WTC11 (cell line): ENCODE results near the gene ZNF593OS. TPM values are rescaled to one million over a fixed set of nuclear protein-coding genes. Genes with fewer than 3 reads are reported as not detected.

Experiments
- ATAC-seq: fragments of 200-7000 bp; cut with Tn5 transposase; 2 replicates; pipeline ENCODE4 v1.10.0; 2021; ENCODE audit warnings: mild to moderate bottlenecking, moderate library complexity
- CTCF ChIA-PET: fragments of 300-600 bp; sonication (Branson Sonifier 250); formaldehyde crosslinking; loops from one replicate; lab custom pipeline; 2021; ENCODE audit warnings: antibody characterized with exemption; lab: Charles Lee
- POLR2A ChIA-PET: fragments of 350-600 bp; sonication (Branson Sonifier 250); formaldehyde crosslinking; loops from one replicate; lab custom pipeline; 2021; ENCODE audit warnings: antibody characterized with exemption; lab: Charles Lee
- DNase-seq: peaks from one replicate; pipeline ENCODE4 v3.0.0; 2021; ENCODE audit warnings: low spot score
- H3K27ac Mint-ChIP-seq: 2 replicates; pipeline ENCODE4 v1.8.0; 2021; ENCODE audit warnings: mixed read lengths
- H3K27me3 Mint-ChIP-seq: 2 replicates; pipeline ENCODE4 v1.8.0; 2021; ENCODE audit warnings: low read depth, mild to moderate bottlenecking, moderate library complexity, mixed read lengths
- H3K36me3 Mint-ChIP-seq: 2 replicates; pipeline ENCODE4 v1.8.0; 2021; ENCODE audit warnings: mixed read lengths
- H3K4me1 Mint-ChIP-seq: 2 replicates; pipeline ENCODE4 v1.8.0; 2022; ENCODE audit warnings: mixed read lengths
- H3K4me3 Mint-ChIP-seq: 2 replicates; pipeline ENCODE4 v1.8.0; 2021; ENCODE audit warnings: mild to moderate bottlenecking, moderate library complexity, mixed read lengths
- H3K9me3 Mint-ChIP-seq: 2 replicates; pipeline ENCODE4 v1.8.0; 2021; ENCODE audit warnings: mixed read lengths
- CBFB ChIP-seq: sonication (generic); formaldehyde crosslinking; IDR thresholded peaks from 2 replicates; pipeline ENCODE4 v1.8.1; 2022; ENCODE audit warnings: mild to moderate bottlenecking, low read depth, missing genetic modification reagents
- FOXJ3 ChIP-seq: sonication (generic); formaldehyde crosslinking; IDR thresholded peaks from 2 replicates; pipeline ENCODE4 v1.9.0; 2021; ENCODE audit warnings: missing genetic modification reagents, mild to moderate bottlenecking, borderline replicate concordance
- FOXP1 ChIP-seq: sonication (generic); formaldehyde crosslinking; IDR thresholded peaks from 2 replicates; pipeline ENCODE4 v1.8.0; 2022; ENCODE audit warnings: missing genetic modification reagents, mild to moderate bottlenecking, moderate library complexity, borderline replicate concordance
- SP1 ChIP-seq: sonication (generic); formaldehyde crosslinking; conservative IDR thresholded peaks from 2 replicates; pipeline ENCODE4 v1.8.1; 2022; ENCODE audit warnings: missing genetic modification reagents
- ZNF416 ChIP-seq: fragments of 250-450 bp; sonication (Bioruptor Pico); IDR thresholded peaks from 2 replicates; pipeline ENCODE4 v1.9.0; 2021; ENCODE audit warnings: mild to moderate bottlenecking, inconsistent platforms
- ZNF423 ChIP-seq: fragments of 250-450 bp; sonication (Bioruptor Pico); IDR thresholded peaks from 2 replicates; pipeline ENCODE4 v2.1.2; 2022; ENCODE audit warnings: mild to moderate bottlenecking, moderate library complexity
- total RNA-seq: library from RNA; stranded (reverse); gene quantifications from 3 replicates; pipeline ENCODE4 v1.2.3, GENCODE V29; 2021
- TF ChIP-seq, protein P1 (sequence below): sonication (generic); formaldehyde crosslinking; IDR thresholded peaks from 2 replicates; pipeline ENCODE4 v1.8.0; 2022; ENCODE audit warnings: mild to moderate bottlenecking, missing genetic modification reagents
- TF ChIP-seq, protein P2 (sequence below): sonication (generic); formaldehyde crosslinking; IDR thresholded peaks from 2 replicates; pipeline ENCODE4 v1.8.1; 2022; ENCODE audit warnings: mild to moderate bottlenecking, missing genetic modification reagents, moderate library complexity, borderline replicate concordance
- TF ChIP-seq, protein P3 (sequence below): fragments of 250-450 bp; sonication (Bioruptor Pico); IDR thresholded peaks from 2 replicates; pipeline ENCODE4 v1.9.0; 2021; ENCODE audit warnings: mild to moderate bottlenecking, borderline replicate concordance
- TF ChIP-seq, protein P4 (sequence below): sonication (generic); formaldehyde crosslinking; IDR thresholded peaks from 2 replicates; pipeline ENCODE4 v1.8.1; 2023; ENCODE audit warnings: mild to moderate bottlenecking, missing genetic modification reagents, borderline replicate concordance
- TF ChIP-seq, protein P5 (sequence below): fragments of 250-450 bp; sonication (Bioruptor Pico); IDR thresholded peaks from 2 replicates; pipeline ENCODE4 v1.9.0; 2021; ENCODE audit warnings: mild to moderate bottlenecking
- TF ChIP-seq, protein P6 (sequence below): sonication (generic); formaldehyde crosslinking; IDR thresholded peaks from 2 replicates; pipeline ENCODE4 v1.8.1; 2022; ENCODE audit warnings: missing genetic modification reagents, borderline replicate concordance
- TF ChIP-seq, protein P7 (sequence below): sonication (generic); formaldehyde crosslinking; IDR thresholded peaks from 2 replicates; pipeline ENCODE4 v1.8.1; 2022; ENCODE audit warnings: low read depth, missing genetic modification reagents, borderline replicate concordance

The ZNF593OS gene
- total RNA-seq, 1 experiment from 2014 or later, result not detected

DNA sequence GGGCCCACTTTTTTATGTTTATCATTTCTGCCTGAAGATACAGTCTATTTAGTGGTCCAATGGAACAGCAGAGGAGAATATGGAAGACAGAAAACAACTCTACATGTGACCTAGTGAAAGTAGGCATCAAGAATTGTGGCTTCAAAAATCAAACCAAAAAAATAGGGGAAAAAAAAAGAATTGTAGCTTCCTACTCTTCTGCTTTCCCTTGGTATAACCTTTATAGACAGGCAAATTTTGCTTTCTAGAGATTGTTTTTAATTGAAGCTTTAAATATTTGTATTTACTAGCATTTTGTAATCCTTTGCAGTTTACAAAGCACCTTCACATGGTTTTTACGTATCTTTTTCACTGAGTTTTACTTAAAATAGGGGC, 45.7 kb downstream of the ZNF593OS start (continued):
- TF ChIP-seq, protein P1, sequence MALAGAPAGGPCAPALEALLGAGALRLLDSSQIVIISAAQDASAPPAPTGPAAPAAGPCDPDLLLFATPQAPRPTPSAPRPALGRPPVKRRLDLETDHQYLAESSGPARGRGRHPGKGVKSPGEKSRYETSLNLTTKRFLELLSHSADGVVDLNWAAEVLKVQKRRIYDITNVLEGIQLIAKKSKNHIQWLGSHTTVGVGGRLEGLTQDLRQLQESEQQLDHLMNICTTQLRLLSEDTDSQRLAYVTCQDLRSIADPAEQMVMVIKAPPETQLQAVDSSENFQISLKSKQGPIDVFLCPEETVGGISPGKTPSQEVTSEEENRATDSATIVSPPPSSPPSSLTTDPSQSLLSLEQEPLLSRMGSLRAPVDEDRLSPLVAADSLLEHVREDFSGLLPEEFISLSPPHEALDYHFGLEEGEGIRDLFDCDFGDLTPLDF (CRISPR knock-in tag), result no peak
- TF ChIP-seq SP1 (no peak), FOXJ3 (CRISPR knock-in tag) (no peak), ZNF423 (CRISPR knock-in tag) (no peak), CBFB (no peak)
- TF ChIP-seq, protein P2, sequence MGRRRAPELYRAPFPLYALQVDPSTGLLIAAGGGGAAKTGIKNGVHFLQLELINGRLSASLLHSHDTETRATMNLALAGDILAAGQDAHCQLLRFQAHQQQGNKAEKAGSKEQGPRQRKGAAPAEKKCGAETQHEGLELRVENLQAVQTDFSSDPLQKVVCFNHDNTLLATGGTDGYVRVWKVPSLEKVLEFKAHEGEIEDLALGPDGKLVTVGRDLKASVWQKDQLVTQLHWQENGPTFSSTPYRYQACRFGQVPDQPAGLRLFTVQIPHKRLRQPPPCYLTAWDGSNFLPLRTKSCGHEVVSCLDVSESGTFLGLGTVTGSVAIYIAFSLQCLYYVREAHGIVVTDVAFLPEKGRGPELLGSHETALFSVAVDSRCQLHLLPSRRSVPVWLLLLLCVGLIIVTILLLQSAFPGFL (CRISPR knock-in tag), result no peak
- TF ChIP-seq, protein P3, sequence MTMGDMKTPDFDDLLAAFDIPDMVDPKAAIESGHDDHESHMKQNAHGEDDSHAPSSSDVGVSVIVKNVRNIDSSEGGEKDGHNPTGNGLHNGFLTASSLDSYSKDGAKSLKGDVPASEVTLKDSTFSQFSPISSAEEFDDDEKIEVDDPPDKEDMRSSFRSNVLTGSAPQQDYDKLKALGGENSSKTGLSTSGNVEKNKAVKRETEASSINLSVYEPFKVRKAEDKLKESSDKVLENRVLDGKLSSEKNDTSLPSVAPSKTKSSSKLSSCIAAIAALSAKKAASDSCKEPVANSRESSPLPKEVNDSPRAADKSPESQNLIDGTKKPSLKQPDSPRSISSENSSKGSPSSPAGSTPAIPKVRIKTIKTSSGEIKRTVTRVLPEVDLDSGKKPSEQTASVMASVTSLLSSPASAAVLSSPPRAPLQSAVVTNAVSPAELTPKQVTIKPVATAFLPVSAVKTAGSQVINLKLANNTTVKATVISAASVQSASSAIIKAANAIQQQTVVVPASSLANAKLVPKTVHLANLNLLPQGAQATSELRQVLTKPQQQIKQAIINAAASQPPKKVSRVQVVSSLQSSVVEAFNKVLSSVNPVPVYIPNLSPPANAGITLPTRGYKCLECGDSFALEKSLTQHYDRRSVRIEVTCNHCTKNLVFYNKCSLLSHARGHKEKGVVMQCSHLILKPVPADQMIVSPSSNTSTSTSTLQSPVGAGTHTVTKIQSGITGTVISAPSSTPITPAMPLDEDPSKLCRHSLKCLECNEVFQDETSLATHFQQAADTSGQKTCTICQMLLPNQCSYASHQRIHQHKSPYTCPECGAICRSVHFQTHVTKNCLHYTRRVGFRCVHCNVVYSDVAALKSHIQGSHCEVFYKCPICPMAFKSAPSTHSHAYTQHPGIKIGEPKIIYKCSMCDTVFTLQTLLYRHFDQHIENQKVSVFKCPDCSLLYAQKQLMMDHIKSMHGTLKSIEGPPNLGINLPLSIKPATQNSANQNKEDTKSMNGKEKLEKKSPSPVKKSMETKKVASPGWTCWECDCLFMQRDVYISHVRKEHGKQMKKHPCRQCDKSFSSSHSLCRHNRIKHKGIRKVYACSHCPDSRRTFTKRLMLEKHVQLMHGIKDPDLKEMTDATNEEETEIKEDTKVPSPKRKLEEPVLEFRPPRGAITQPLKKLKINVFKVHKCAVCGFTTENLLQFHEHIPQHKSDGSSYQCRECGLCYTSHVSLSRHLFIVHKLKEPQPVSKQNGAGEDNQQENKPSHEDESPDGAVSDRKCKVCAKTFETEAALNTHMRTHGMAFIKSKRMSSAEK (CRISPR knock-in tag), result no peak
- TF ChIP-seq, protein P4, sequence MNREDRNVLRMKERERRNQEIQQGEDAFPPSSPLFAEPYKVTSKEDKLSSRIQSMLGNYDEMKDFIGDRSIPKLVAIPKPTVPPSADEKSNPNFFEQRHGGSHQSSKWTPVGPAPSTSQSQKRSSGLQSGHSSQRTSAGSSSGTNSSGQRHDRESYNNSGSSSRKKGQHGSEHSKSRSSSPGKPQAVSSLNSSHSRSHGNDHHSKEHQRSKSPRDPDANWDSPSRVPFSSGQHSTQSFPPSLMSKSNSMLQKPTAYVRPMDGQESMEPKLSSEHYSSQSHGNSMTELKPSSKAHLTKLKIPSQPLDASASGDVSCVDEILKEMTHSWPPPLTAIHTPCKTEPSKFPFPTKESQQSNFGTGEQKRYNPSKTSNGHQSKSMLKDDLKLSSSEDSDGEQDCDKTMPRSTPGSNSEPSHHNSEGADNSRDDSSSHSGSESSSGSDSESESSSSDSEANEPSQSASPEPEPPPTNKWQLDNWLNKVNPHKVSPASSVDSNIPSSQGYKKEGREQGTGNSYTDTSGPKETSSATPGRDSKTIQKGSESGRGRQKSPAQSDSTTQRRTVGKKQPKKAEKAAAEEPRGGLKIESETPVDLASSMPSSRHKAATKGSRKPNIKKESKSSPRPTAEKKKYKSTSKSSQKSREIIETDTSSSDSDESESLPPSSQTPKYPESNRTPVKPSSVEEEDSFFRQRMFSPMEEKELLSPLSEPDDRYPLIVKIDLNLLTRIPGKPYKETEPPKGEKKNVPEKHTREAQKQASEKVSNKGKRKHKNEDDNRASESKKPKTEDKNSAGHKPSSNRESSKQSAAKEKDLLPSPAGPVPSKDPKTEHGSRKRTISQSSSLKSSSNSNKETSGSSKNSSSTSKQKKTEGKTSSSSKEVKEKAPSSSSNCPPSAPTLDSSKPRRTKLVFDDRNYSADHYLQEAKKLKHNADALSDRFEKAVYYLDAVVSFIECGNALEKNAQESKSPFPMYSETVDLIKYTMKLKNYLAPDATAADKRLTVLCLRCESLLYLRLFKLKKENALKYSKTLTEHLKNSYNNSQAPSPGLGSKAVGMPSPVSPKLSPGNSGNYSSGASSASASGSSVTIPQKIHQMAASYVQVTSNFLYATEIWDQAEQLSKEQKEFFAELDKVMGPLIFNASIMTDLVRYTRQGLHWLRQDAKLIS (CRISPR knock-in tag), result no peak
- TF ChIP-seq, protein P5, sequence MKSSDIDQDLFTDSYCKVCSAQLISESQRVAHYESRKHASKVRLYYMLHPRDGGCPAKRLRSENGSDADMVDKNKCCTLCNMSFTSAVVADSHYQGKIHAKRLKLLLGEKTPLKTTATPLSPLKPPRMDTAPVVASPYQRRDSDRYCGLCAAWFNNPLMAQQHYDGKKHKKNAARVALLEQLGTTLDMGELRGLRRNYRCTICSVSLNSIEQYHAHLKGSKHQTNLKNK (CRISPR knock-in tag), result no peak

DNA sequence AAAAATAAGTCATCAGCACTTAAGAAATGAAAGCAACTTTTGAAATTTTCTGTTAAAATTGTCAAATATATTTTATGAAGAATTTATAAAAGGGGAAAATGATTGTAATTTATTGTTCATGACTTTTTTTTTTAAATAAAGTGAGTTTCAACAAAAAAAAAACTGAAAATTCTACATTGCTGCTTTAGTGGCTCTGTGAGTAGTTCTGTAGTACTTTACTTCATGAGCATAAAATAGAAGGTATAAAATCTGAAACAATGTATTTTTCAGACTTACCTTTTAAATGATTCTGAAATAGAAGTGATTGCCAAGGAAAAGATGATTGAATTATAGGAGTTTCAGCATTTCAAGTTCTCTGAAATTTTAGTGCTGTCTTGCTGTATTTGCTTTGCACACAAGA, 46.2 kb downstream of the ZNF593OS start:
- Mint-ChIP-seq H3K36me3 (0 out of 2 replicates have a peak, but pooled peaks cover 3% of the 10 kb centered on the region), H3K4me1 (peaks cover 12% of the 10 kb centered on the region), H3K27me3 (no peaks in the 10 kb centered on the region), H3K27ac (no peak overlapping the region), H3K9me3 (no peaks in the 10 kb centered on the region), H3K4me3 (no peak overlapping the region)
- POLR2A ChIA-PET, result no interaction called here
- CTCF ChIA-PET, result interaction anchor here (4.2 kb wide), 1 partner anchor 20 kb away, joined by 31 read pairs; no protein-coding TSS in a partner anchor
- TF ChIP-seq, protein P6, sequence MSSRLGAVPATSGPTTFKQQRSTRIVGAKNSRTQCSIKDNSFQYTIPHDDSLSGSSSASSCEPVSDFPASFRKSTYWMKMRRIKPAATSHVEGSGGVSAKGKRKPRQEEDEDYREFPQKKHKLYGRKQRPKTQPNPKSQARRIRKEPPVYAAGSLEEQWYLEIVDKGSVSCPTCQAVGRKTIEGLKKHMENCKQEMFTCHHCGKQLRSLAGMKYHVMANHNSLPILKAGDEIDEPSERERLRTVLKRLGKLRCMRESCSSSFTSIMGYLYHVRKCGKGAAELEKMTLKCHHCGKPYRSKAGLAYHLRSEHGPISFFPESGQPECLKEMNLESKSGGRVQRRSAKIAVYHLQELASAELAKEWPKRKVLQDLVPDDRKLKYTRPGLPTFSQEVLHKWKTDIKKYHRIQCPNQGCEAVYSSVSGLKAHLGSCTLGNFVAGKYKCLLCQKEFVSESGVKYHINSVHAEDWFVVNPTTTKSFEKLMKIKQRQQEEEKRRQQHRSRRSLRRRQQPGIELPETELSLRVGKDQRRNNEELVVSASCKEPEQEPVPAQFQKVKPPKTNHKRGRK (CRISPR knock-in tag), result no peak
- no peak for TF ChIP-seq ZNF416 (CRISPR knock-in tag)
- no peak for TF ChIP-seq FOXP1 (CRISPR knock-in tag)
- TF ChIP-seq, protein P7, sequence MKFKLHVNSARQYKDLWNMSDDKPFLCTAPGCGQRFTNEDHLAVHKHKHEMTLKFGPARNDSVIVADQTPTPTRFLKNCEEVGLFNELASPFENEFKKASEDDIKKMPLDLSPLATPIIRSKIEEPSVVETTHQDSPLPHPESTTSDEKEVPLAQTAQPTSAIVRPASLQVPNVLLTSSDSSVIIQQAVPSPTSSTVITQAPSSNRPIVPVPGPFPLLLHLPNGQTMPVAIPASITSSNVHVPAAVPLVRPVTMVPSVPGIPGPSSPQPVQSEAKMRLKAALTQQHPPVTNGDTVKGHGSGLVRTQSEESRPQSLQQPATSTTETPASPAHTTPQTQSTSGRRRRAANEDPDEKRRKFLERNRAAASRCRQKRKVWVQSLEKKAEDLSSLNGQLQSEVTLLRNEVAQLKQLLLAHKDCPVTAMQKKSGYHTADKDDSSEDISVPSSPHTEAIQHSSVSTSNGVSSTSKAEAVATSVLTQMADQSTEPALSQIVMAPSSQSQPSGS (CRISPR knock-in tag), result no peak
- DNase-seq (no peak), ATAC-seq (no peak)
